AG04450 (cell line): ENCODE results near the gene FAM228B. TPM values are rescaled to one million over a fixed set of nuclear protein-coding genes. Genes with fewer than 3 reads are reported as not detected.
"Not testable (repeated sequence)": the region's sequence is repeated elsewhere in the genome, so short reads cannot be mapped to it uniquely, and the experiment has no call there.

Source experiments
- CTCF ChIA-PET: fragments of 300-600, 350-600 bp; formaldehyde crosslinking; extraction: SDS; loops from one replicate; lab custom pipeline; 2022; ENCODE audit warnings: antibody characterized with exemption, inconsistent platforms; lab: Charles Lee
- POLR2A ChIA-PET: fragments of 350-600 bp; formaldehyde crosslinking; extraction: SDS; loops from one replicate; lab custom pipeline; 2021; ENCODE audit warnings: antibody characterized with exemption, inconsistent platforms; lab: Yijun Ruan, JAX
- DNase-seq: peaks from one replicate; pipeline ENCODE4 v3.0.0-alpha.2; 2011; ENCODE audit warnings: low read depth, low spot score
- H3K27ac ChIP-seq: one replicate; pipeline ENCODE4 v1.5.1; 2012; ENCODE audit warnings: low read depth, low read length, control low read depth
- H3K27me3 ChIP-seq: one replicate; pipeline ENCODE4 v1.6.0; 2012; ENCODE audit warnings: low read length; ENCODE audit not compliant: control insufficient read depth, insufficient read depth
- H3K4me3 ChIP-seq: 2 replicates; pipeline ENCODE4 v1.5.1; 2011; ENCODE audit warnings: mild to moderate bottlenecking, low read depth, low read length, control low read depth
- H3K9me3 ChIP-seq: 2 replicates; pipeline ENCODE4 v1.5.1; 2012; ENCODE audit warnings: low read length; ENCODE audit not compliant: control insufficient read depth, insufficient read depth
- CTCF ChIP-seq: IDR thresholded peaks from 2 replicates; pipeline ENCODE4 v1.5.1; 2011; ENCODE audit warnings: low read depth, low read length, control low read depth, inconsistent platforms
- polyA plus RNA-seq: library from polyadenylated mRNA; depleted of rRNA; stranded (reverse); fragments of >200 nt; gene quantifications from 2 replicates; pipeline ENCODE4 v1.2.3, GENCODE V29; 2011

Gene FAM228B
- polyA plus RNA-seq, 1 experiment = 7.6 TPM

GRCh38 chr2:24123922-24124580, 782 bp downstream of the FAM228B start:
- H3K9me3 ChIP-seq = no peaks in the 10 kb centered on the region
- H3K27me3 ChIP-seq = no peaks in the 10 kb centered on the region
- H3K4me3 ChIP-seq = peak overlapping the region; percentile 82
- CTCF ChIA-PET = interaction anchor here (1.3 kb wide), 1 partner anchor 40 kb away, joined by 6 read pairs; the partner anchor contains the start of gene TP53I3
- TF ChIP-seq CTCF = no peak
- H3K27ac ChIP-seq = peak overlapping the region; percentile 59
- DNase-seq = no peak
- POLR2A ChIA-PET = interaction anchor here (1.0 to 1.9 kb wide), 4 partner anchors 16 to 197 kb away, joined by 3 to 6 read pairs (median 4); partner anchors contain the start of genes ATAD2B and TP53I3

- Histone ChIP-seq H3K4me3 (no peak overlapping the region), H3K27ac (no peak overlapping the region), H3K9me3 (no peaks in the 10 kb centered on the region), H3K27me3 (no peaks in the 10 kb centered on the region)
- DNase-seq = no peak
- CTCF ChIA-PET = no interaction called here
- POLR2A ChIA-PET = no interaction called here
- TF ChIP-seq CTCF = no peak
Observed at GRCh38 chr2:24125956-24126355, 2.7 kb downstream of the FAM228B start.

GRCh38 chr2:24132543-24132942, 9.3 kb downstream of the FAM228B start:
- ChIA-PET CTCF (no interaction called here), POLR2A (no interaction called here)
- TF ChIP-seq CTCF = no peak
- no peaks in the 10 kb centered on the region for H3K27me3 ChIP-seq
- H3K27ac ChIP-seq = no peak overlapping the region
- DNase-seq = no peak
- no peak overlapping the region for H3K4me3 ChIP-seq
- H3K9me3 ChIP-seq = no peaks in the 10 kb centered on the region

GRCh38 chr2:24140305-24140704, 17.0 kb downstream of the FAM228B start:
- H3K9me3 ChIP-seq, H3K27ac ChIP-seq, CTCF ChIA-PET, DNase-seq, POLR2A ChIA-PET, H3K4me3 ChIP-seq, H3K27me3 ChIP-seq: not testable (repeated sequence)

- no peak for TF ChIP-seq CTCF
- peaks cover 5% of the 10 kb centered on the region; the same call in 1 of the 2 replicates for H3K9me3 ChIP-seq
- no peak overlapping the region for H3K4me3 ChIP-seq
- ChIA-PET CTCF (no interaction called here), POLR2A (no interaction called here)
- no peak overlapping the region for H3K27ac ChIP-seq
- no peaks in the 10 kb centered on the region for H3K27me3 ChIP-seq
- DNase-seq = no peak
Observed at GRCh38 chr2:24147364-24147763, 24.1 kb downstream of the FAM228B start.
